B cell (primary cell): ENCODE results near the gene NOXA1. TPM values are rescaled to one million over a fixed set of nuclear protein-coding genes. Genes with fewer than 3 reads are reported as not detected.

ENCODE experiments used
- ATAC-seq: fragments of 200-7000 bp; cut with Tn5 transposase; one replicate; pipeline ENCODE4 v1.10.0; 2021; ENCODE audit warnings: low read depth, mild to moderate bottlenecking, moderate number of reproducible peaks, moderate library complexity
- CTCF ChIA-PET: fragments of 350-600 bp; sonication (Branson Sonifier 250); formaldehyde crosslinking; loops from one replicate; lab custom pipeline; 2021; ENCODE audit warnings: antibody characterized with exemption, inconsistent platforms; lab: Charles Lee
- POLR2A ChIA-PET: fragments of 350-600 bp; sonication (Branson Sonifier 250); formaldehyde crosslinking; loops from one replicate; lab custom pipeline; 2021; ENCODE audit warnings: antibody characterized with exemption; lab: Charles Lee
- DNase-seq: peaks from one replicate; pipeline ENCODE4 v3.0.0; 2013
- H2AFZ ChIP-seq: 2 replicates; pipeline ENCODE4 v1.6.1; 2012; ENCODE audit warnings: mild to moderate bottlenecking, low read depth, low read length; ENCODE audit not compliant: insufficient read depth, poor library complexity, severe bottlenecking
- H3K27ac ChIP-seq, 2 donors: 1 replicate in 1 of 2; 2 replicates in 1 of 2; pipeline ENCODE4 v1.5.1; 2012 to 2013; ENCODE audit warnings: low read length in 2 of 2, mild to moderate bottlenecking in 2 of 2, moderate library complexity in 1 of 2
- H3K27me3 ChIP-seq, 4 experiments: fragments of 200-600 bp in 1 of 4; sonication (generic) in 1 of 4; replicated peaks in 1 of 4; 1 replicate in 2 of 4; 2 replicates in 2 of 4; pipeline versions ENCODE4 v1.6.1 to v1.7.0; 2013 to 2016; ENCODE audit warnings: low read length in 3 of 4, mild to moderate bottlenecking in 2 of 4, mixed read lengths in 1 of 4, moderate library complexity in 1 of 4; ENCODE audit not compliant: insufficient read depth in 4 of 4, control insufficient read depth in 3 of 4; ENCODE audit errors: control extremely low read depth in 1 of 4
- H3K36me3 ChIP-seq, 2 experiments: replicated peaks in 1 of 2; 1 replicate in 1 of 2; 2 replicates in 1 of 2; pipeline versions ENCODE4 v1.6.1 to v1.7.1; 2013; ENCODE audit warnings: low read length in 1 of 2; ENCODE audit not compliant: insufficient read depth in 2 of 2, control insufficient read depth in 1 of 2; ENCODE audit errors: control extremely low read depth in 1 of 2, extremely low read depth in 1 of 2
- H3K4me1 ChIP-seq, 2 donors: fragments of 200-600 bp in 1 of 2; sonication (generic) in 1 of 2; 1 replicate in 1 of 2; 2 replicates in 1 of 2; pipeline versions ENCODE4 v1.5.1 to v1.6.1; 2013 to 2017; ENCODE audit warnings: low read length in 2 of 2; ENCODE audit not compliant: control insufficient read depth in 2 of 2, insufficient read depth in 2 of 2
- H3K4me2 ChIP-seq: replicated peaks from 2 replicates; pipeline ENCODE3; 2012; ENCODE audit warnings: mild to moderate bottlenecking, low read depth, low read length; ENCODE audit not compliant: poor library complexity, severe bottlenecking
- H3K4me3 ChIP-seq, 5 experiments: fragments of 200-600 bp in 1 of 5; sonication (generic) in 1 of 5; 1 replicate in 3 of 5; 2 replicates in 2 of 5; pipeline versions ENCODE4 v1.5.1 to v1.7.0; 2011 to 2016; ENCODE audit warnings: low read length in 4 of 5, mild to moderate bottlenecking in 4 of 5, low read depth in 2 of 5, control low read depth in 1 of 5, moderate library complexity in 1 of 5; ENCODE audit not compliant: insufficient read depth in 1 of 5; ENCODE audit errors: control extremely low read depth in 1 of 5, extremely low read depth in 1 of 5
- H3K79me2 ChIP-seq: fragments of 200-600 bp; sonication (generic); one replicate; pipeline ENCODE4 v1.6.0; 2016; ENCODE audit warnings: low read length; ENCODE audit not compliant: control insufficient read depth, insufficient read depth
- H3K9ac ChIP-seq: fragments of 200-600 bp; sonication (generic); 2 replicates; pipeline ENCODE4 v1.6.1; 2017; ENCODE audit warnings: mild to moderate bottlenecking, low read length, moderate library complexity
- H3K9me3 ChIP-seq, 3 donors: one replicate each; pipeline versions ENCODE4 v1.6.1 to v1.7.1; 2013; ENCODE audit warnings: low read length in 2 of 3; ENCODE audit not compliant: control insufficient read depth in 2 of 3, insufficient read depth in 1 of 3; ENCODE audit errors: control extremely low read depth in 1 of 3
- H4K20me1 ChIP-seq: 2 replicates; pipeline ENCODE4 v1.6.0; 2012; ENCODE audit warnings: mild to moderate bottlenecking, low read length; ENCODE audit not compliant: insufficient read depth, control insufficient read depth, poor library complexity, severe bottlenecking
- H3K27ac Mint-ChIP-seq: one replicate; pipeline ENCODE4 v1.8.0; 2021; ENCODE audit warnings: mixed read lengths
- H3K27me3 Mint-ChIP-seq: one replicate; pipeline ENCODE4 v1.8.0; 2021; ENCODE audit warnings: mixed read lengths
- H3K4me1 Mint-ChIP-seq: one replicate; pipeline ENCODE4 v1.8.0; 2021; ENCODE audit warnings: mixed read lengths
- H3K4me3 Mint-ChIP-seq: one replicate; pipeline ENCODE4 v1.8.0; 2021; ENCODE audit warnings: mixed read lengths
- H3K9me3 Mint-ChIP-seq: one replicate; pipeline ENCODE4 v1.8.0; 2022; ENCODE audit warnings: mixed read lengths; ENCODE audit not compliant: insufficient read depth
- CTCF ChIP-seq: fragments of 200-600 bp; IDR thresholded peaks from one replicate; pipeline ENCODE4 v1.8.0; 2022; ENCODE audit warnings: antibody characterized with exemption, mild to moderate bottlenecking
- EZH2 ChIP-seq: IDR thresholded peaks from 2 replicates; pipeline ENCODE4 v1.6.1; 2012; ENCODE audit warnings: borderline replicate concordance, low read depth, mild to moderate bottlenecking, moderate library complexity, low read length; ENCODE audit not compliant: insufficient read depth, poor library complexity, severe bottlenecking
- whole genome bisulfite sequencing: methylation state at CpG from one replicate; pipeline ENCODE4 v1.1.5; 2013; ENCODE audit warnings: missing lambda C conversion rate; ENCODE audit not compliant: insufficient coverage; 5-methylcytosine and 5-hydroxymethylcytosine counted together
- intact Hi-C: fragments of 100-400 bp; cut with micrococcal nuclease; formaldehyde crosslinking; loops from one replicate; pipeline ENCODE4 v1.10.0; 2022
- polyA plus RNA-seq: library from polyadenylated mRNA; depleted of rRNA; stranded (reverse); fragments of >200 nt; gene quantifications from 2 replicates; pipeline ENCODE4 v1.2.3, GENCODE V29; 2012
- total RNA-seq, 2 donors: library from RNA; stranded (reverse); fragments of 120-200 nt in 1 of 2; gene quantifications; 1 replicate in 1 of 2; 2 replicates in 1 of 2; pipeline versions ENCODE4 v1.2.3 to v1.2.4, GENCODE V29; 2013 to 2022

Gene NOXA1
- total and polyA plus RNA-seq, 2 donors (not counting 1 experiment from before 2014, with no cell fraction given): 5.7 to 7.7 TPM

GRCh38 chr9:137458194-137459151 is 35.3 kb downstream of the NOXA1 start:
- DNase-seq (peak; percentile 54), ATAC-seq (peak; percentile 5)
- Histone ChIP-seq H3K79me2 (peaks cover 6% of the 10 kb centered on the region), H3K4me2 (peak overlapping the region; percentile 99), H3K9me3 (peaks cover 0 to 6% (median 0%) of the 10 kb centered on the region in 3 donors), H3K4me3 (peak overlapping the region in 4 of 5 experiments; percentile 34 to 69 (median 62)), H3K4me1 (peaks cover 52 to 64% of the 10 kb centered on the region in 2 donors), H3K9ac (peak overlapping the region; percentile 73), H4K20me1 (peaks cover 12% of the 10 kb centered on the region), H3K36me3 (peaks cover 0 to 3% of the 10 kb centered on the region in 2 experiments), H3K27me3 (no peaks in the 10 kb centered on the region), H2AFZ (peak overlapping the region; percentile 79), H3K27ac (no peak overlapping the region)
- Mint-ChIP-seq H3K27me3 (no peaks in the 10 kb centered on the region), H3K4me1 (peaks cover 38% of the 10 kb centered on the region), H3K27ac (no peak overlapping the region), H3K9me3 (no peaks in the 10 kb centered on the region), H3K4me3 (peak overlapping the region; percentile 44)
- TF ChIP-seq CTCF: no peak
- no peak for TF ChIP-seq EZH2
- intact Hi-C loops: loop anchor here (1.0 to 10.0 kb wide), 2 partner anchors 35 to 664 kb away; partner anchors contain the start of genes CCDC183, EXD3, NOXA1 and TMEM141
- 15% methylated on average over 88 of the region's 88 CpGs for WGBS
- POLR2A ChIA-PET: interaction anchor here (2.2 kb wide), 1 partner anchor 35 kb away, joined by 13 read pairs; the partner anchor contains the start of genes EXD3 and NOXA1
- CTCF ChIA-PET: interaction anchor here (0.6 to 1.3 kb wide), 4 partner anchors 35 to 586 kb away, joined by 3 to 4 read pairs (median 4); partner anchors contain the start of genes EXD3 and NOXA1
